ENCODE measurements around the gene MANF.

MANF gene

DNA sequence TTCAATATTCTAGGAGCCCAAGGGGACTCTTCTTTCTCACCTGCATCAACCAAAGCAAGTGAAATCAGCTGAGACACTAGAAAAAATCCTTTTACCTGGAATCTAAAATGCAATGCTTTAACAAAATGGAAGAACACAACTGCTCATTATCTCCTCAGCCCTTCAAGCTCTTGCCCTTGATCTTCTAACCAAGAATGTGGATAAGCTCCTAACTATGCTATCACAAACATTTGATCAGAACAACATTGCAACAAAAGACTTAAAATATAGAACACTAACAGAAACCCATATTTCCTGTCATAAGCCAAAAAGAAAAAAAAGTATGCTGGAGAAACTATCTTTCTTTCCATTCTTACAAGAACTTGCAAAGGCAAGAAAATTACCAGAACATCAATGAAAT, 18.6 kb downstream of the MANF start:
- no peak for TF ChIP-seq NFIC (IDR thresholded peaks at IDR 0.05)
- TF ChIP-seq TAF1 (IDR thresholded peaks at IDR 0.05; ENCODE audit: low read depth): no peak
- TF ChIP-seq, protein P1, sequence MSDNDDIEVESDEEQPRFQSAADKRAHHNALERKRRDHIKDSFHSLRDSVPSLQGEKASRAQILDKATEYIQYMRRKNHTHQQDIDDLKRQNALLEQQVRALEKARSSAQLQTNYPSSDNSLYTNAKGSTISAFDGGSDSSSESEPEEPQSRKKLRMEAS (IDR thresholded peaks at IDR 0.05): no peak
- TF ChIP-seq CEBPB (IDR thresholded peaks at IDR 0.05): no peak
- TF ChIP-seq FOXM1 (IDR thresholded peaks at IDR 0.05; ENCODE audit: borderline replicate concordance, low read depth): no peak
- TF ChIP-seq RAD21 (IDR thresholded peaks at IDR 0.05; ENCODE audit: low read depth): no peak
- TF ChIP-seq CREB1 (IDR thresholded peaks at IDR 0.05; ENCODE audit: low read depth): no peak
- TF ChIP-seq TEAD4 (IDR thresholded peaks at IDR 0.05): no peak
- TF ChIP-seq YY1 (IDR thresholded peaks at IDR 0.05; ENCODE audit: low read depth): no peak
- no peak for TF ChIP-seq EP300 (IDR thresholded peaks at IDR 0.05; ENCODE audit: borderline replicate concordance)
- TF ChIP-seq ZBTB7A (IDR thresholded peaks at IDR 0.05; ENCODE audit: low read depth): no peak
- no peak for TF ChIP-seq TCF12 (IDR thresholded peaks at IDR 0.05; ENCODE audit: low read depth)
- TF ChIP-seq, protein P2, sequence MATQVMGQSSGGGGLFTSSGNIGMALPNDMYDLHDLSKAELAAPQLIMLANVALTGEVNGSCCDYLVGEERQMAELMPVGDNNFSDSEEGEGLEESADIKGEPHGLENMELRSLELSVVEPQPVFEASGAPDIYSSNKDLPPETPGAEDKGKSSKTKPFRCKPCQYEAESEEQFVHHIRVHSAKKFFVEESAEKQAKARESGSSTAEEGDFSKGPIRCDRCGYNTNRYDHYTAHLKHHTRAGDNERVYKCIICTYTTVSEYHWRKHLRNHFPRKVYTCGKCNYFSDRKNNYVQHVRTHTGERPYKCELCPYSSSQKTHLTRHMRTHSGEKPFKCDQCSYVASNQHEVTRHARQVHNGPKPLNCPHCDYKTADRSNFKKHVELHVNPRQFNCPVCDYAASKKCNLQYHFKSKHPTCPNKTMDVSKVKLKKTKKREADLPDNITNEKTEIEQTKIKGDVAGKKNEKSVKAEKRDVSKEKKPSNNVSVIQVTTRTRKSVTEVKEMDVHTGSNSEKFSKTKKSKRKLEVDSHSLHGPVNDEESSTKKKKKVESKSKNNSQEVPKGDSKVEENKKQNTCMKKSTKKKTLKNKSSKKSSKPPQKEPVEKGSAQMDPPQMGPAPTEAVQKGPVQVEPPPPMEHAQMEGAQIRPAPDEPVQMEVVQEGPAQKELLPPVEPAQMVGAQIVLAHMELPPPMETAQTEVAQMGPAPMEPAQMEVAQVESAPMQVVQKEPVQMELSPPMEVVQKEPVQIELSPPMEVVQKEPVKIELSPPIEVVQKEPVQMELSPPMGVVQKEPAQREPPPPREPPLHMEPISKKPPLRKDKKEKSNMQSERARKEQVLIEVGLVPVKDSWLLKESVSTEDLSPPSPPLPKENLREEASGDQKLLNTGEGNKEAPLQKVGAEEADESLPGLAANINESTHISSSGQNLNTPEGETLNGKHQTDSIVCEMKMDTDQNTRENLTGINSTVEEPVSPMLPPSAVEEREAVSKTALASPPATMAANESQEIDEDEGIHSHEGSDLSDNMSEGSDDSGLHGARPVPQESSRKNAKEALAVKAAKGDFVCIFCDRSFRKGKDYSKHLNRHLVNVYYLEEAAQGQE (IDR thresholded peaks at IDR 0.05; ENCODE audit: low read depth): no peak
- TF ChIP-seq, protein P3, sequence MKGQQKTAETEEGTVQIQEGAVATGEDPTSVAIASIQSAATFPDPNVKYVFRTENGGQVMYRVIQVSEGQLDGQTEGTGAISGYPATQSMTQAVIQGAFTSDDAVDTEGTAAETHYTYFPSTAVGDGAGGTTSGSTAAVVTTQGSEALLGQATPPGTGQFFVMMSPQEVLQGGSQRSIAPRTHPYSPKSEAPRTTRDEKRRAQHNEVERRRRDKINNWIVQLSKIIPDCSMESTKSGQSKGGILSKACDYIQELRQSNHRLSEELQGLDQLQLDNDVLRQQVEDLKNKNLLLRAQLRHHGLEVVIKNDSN (IDR thresholded peaks at IDR 0.05): no peak

DNA sequence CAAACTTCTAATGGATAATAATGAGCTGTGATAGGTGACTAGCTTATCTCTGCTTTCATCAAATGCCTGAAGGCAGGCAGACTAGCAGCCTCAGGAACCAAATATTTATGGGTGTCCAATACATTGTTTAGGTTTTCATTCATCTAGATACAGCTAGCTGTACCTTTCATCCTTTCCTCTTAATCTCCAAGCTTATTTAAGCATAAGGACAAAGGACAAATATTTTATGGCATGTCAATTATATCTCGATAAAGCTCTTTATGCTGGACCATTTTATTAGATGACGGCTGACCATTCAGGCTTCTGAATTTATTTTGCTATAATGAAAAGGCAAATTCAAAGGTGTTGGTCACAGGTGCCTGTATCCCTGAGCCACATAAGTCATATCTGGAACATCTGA, 22.9 kb downstream of the MANF start:
- TF ChIP-seq, protein P1 (IDR thresholded peaks at IDR 0.05): no peak
- TF ChIP-seq NFIC (IDR thresholded peaks at IDR 0.05) (no peak), YY1 (IDR thresholded peaks at IDR 0.05; ENCODE audit: low read depth) (no peak), ZBTB7A (IDR thresholded peaks at IDR 0.05; ENCODE audit: low read depth) (no peak), CEBPB (IDR thresholded peaks at IDR 0.05) (no peak), TAF1 (IDR thresholded peaks at IDR 0.05; ENCODE audit: low read depth) (no peak), TCF12 (IDR thresholded peaks at IDR 0.05; ENCODE audit: low read depth) (no peak), CREB1 (IDR thresholded peaks at IDR 0.05; ENCODE audit: low read depth) (no peak), RAD21 (IDR thresholded peaks at IDR 0.05; ENCODE audit: low read depth) (no peak), EP300 (IDR thresholded peaks at IDR 0.05; ENCODE audit: borderline replicate concordance) (no peak), FOXM1 (IDR thresholded peaks at IDR 0.05; ENCODE audit: borderline replicate concordance, low read depth) (no peak), TEAD4 (IDR thresholded peaks at IDR 0.05) (no peak), EGR1 (IDR thresholded peaks at IDR 0.05) (no peak)
- TF ChIP-seq, protein P2 (IDR thresholded peaks at IDR 0.05; ENCODE audit: low read depth): no peak
- TF ChIP-seq, protein P3 (IDR thresholded peaks at IDR 0.05): no peak

DNA sequence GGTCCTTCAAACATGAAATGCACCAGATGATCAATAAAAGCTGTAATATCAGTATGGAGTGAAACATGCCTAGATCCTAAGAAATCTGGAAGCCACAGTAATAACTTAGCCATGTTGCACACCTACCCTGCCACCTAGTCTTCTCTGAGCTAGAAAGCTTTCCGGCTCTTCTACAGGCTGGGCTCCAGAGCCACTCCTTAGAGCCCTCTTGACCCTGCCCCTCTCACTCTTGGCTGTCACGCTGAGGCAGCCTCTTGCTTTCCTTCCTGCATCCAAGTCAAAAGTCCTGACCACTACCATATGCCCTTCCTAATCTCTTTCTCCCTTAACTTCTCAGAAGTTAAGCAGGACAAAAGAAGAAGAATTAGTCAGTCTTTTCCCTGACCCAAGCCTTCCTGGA, 23.7 kb downstream of the MANF start:
- TF ChIP-seq TEAD4 (IDR thresholded peaks at IDR 0.05) (no peak), TAF1 (IDR thresholded peaks at IDR 0.05; ENCODE audit: low read depth) (no peak), NFIC (IDR thresholded peaks at IDR 0.05) (no peak), ZBTB7A (IDR thresholded peaks at IDR 0.05; ENCODE audit: low read depth) (no peak), FOXM1 (IDR thresholded peaks at IDR 0.05; ENCODE audit: borderline replicate concordance, low read depth) (no peak), RAD21 (IDR thresholded peaks at IDR 0.05; ENCODE audit: low read depth) (no peak), EP300 (IDR thresholded peaks at IDR 0.05; ENCODE audit: borderline replicate concordance) (no peak), CREB1 (IDR thresholded peaks at IDR 0.05; ENCODE audit: low read depth) (no peak), EGR1 (IDR thresholded peaks at IDR 0.05) (no peak), TCF12 (IDR thresholded peaks at IDR 0.05; ENCODE audit: low read depth) (no peak), YY1 (IDR thresholded peaks at IDR 0.05; ENCODE audit: low read depth) (no peak), CEBPB (IDR thresholded peaks at IDR 0.05) (no peak)
- TF ChIP-seq, protein P2 (IDR thresholded peaks at IDR 0.05; ENCODE audit: low read depth): no peak
- TF ChIP-seq, protein P1 (IDR thresholded peaks at IDR 0.05): no peak
- TF ChIP-seq, protein P3 (IDR thresholded peaks at IDR 0.05): no peak

All from Ishikawa (cell line).